GM12878 (cell line): ENCODE data around the gene CARD19. TPM values are rescaled to one million over a fixed set of nuclear protein-coding genes. Genes with fewer than 3 reads are reported as not detected.
A peak's percentile ranks its signal among the peaks of the same experiment; 100 is the strongest.

ENCODE experiments used
- BHLHE40 ChIP-seq, 2 experiments: fragments of 450-650 bp in 1 of 2; IDR thresholded peaks; 2 replicates each; pipeline ENCODE4 v1.6.1; 2011 to 2017; ENCODE audit warnings: low read depth in 2 of 2, borderline replicate concordance in 1 of 2, improper control_type of control experiment in 1 of 2, low read length in 1 of 2, mild to moderate bottlenecking in 1 of 2
- CBX5 ChIP-seq: sonication (generic); IDR thresholded peaks from 2 replicates; pipeline ENCODE4 v1.6.1; 2016; ENCODE audit warnings: low read depth, moderate library complexity, mild to moderate bottlenecking, inconsistent platforms
- HDGF ChIP-seq: fragments of 450-650 bp; IDR thresholded peaks from 2 replicates; pipeline ENCODE4 v1.6.1; 2016; ENCODE audit warnings: antibody characterized with exemption
- KLF5 ChIP-seq: fragments of 450-650 bp; IDR thresholded peaks from 2 replicates; pipeline ENCODE4 v1.6.1; 2014; ENCODE audit warnings: mild to moderate bottlenecking; ENCODE audit not compliant: partially characterized antibody
- LARP7 ChIP-seq: fragments of 450-650 bp; IDR thresholded peaks from 2 replicates; pipeline ENCODE4 v1.6.1; 2017; ENCODE audit warnings: mild to moderate bottlenecking
- MEF2B ChIP-seq: fragments of 450-650 bp; IDR thresholded peaks from 2 replicates; pipeline ENCODE4 v1.6.1; 2018; ENCODE audit warnings: mild to moderate bottlenecking, moderate library complexity; ENCODE audit not compliant: partially characterized antibody, poor library complexity, severe bottlenecking
- RAD51 ChIP-seq: fragments of 450-650 bp; IDR thresholded peaks from 2 replicates; pipeline ENCODE4 v1.6.1; 2016; ENCODE audit warnings: moderate library complexity, mild to moderate bottlenecking, inconsistent platforms
- SMAD5 ChIP-seq: IDR thresholded peaks from 2 replicates; pipeline ENCODE4 v1.6.1; 2016; ENCODE audit warnings: antibody characterized with exemption, low read depth
- SREBF1 ChIP-seq: IDR thresholded peaks from 2 replicates; pipeline ENCODE4 v1.6.1; 2012; ENCODE audit warnings: mild to moderate bottlenecking, low read length
- SUPT20H ChIP-seq: IDR thresholded peaks from 2 replicates; pipeline ENCODE4 v1.6.1; 2011; ENCODE audit warnings: low read depth, mild to moderate bottlenecking, low read length, moderate library complexity, borderline replicate concordance; ENCODE audit not compliant: control insufficient read depth
- TARDBP ChIP-seq: IDR thresholded peaks from 2 replicates; pipeline ENCODE4 v1.6.1; 2016; ENCODE audit warnings: borderline replicate concordance
- ZNF622 ChIP-seq: fragments of 450-650 bp; IDR thresholded peaks from 2 replicates; pipeline ENCODE4 v1.6.1; 2017; ENCODE audit warnings: mild to moderate bottlenecking, inconsistent platforms
- polyA plus RNA-seq, 11 experiments: library from polyadenylated mRNA; depleted of rRNA in 4 of 11; unstranded in 6 of 11; stranded (reverse) in 5 of 11; fragments of >200 nt; fragmentation: Nextera tagmentation in 4 of 11; fragmentation: Illumina TruSeq in 1 of 11; extraction: Ambion mirVana in 4 of 11; extraction: Trizol in 1 of 11; gene quantifications; 1 replicate in 1 of 11; 2 replicates in 10 of 11; pipeline versions ENCODE4 v1.2.1 to v1.2.3, GENCODE V29; 2011 to 2016; ENCODE audit warnings: inconsistent platforms in 2 of 11, missing spikeins in 2 of 11, low read depth in 1 of 11
- total RNA-seq, 4 experiments: library from RNA; depleted of rRNA in 3 of 4; stranded (reverse); fragments of >200 nt in 3 of 4; fragmentation: Illumina TruSeq in 1 of 4; extraction: Trizol in 1 of 4; gene quantifications; 2 replicates each; pipeline versions ENCODE4 v1.2.1 to v1.2.3, GENCODE V29; 2013 to 2021
- TF ChIP-seq, protein P1 (sequence below): fragments of 450-650 bp; IDR thresholded peaks from 2 replicates; pipeline ENCODE4 v1.6.1; 2017; ENCODE audit warnings: antibody characterized with exemption, mild to moderate bottlenecking, moderate library complexity
- TF ChIP-seq, protein P2 (sequence below), 3 experiments: IDR thresholded peaks in 2 of 3; conservative IDR thresholded peaks in 1 of 3; 2 replicates each; pipeline ENCODE4 v1.5.1; 2011; ENCODE audit warnings: low read depth in 3 of 3, low read length in 3 of 3, mild to moderate bottlenecking in 3 of 3, control low read depth in 2 of 3, moderate library complexity in 2 of 3, inconsistent platforms in 1 of 3, mixed read lengths in 1 of 3; ENCODE audit not compliant: control insufficient read depth in 2 of 3, insufficient read depth in 1 of 3; ENCODE audit errors: extremely low read depth in 1 of 3
- TF ChIP-seq, protein P3 (sequence below): fragments of 450-650 bp; formaldehyde crosslinking; IDR thresholded peaks from 2 replicates; pipeline ENCODE4 v1.4.0; 2020; ENCODE audit warnings: mild to moderate bottlenecking, moderate library complexity
- TF ChIP-seq, protein P4 (sequence below): IDR thresholded peaks from 2 replicates; pipeline ENCODE4 v1.6.1; 2011; ENCODE audit warnings: low read depth, mild to moderate bottlenecking, low read length, moderate library complexity, borderline replicate concordance; ENCODE audit errors: extremely low read depth

The CARD19 gene
- total and polyA plus RNA-seq, 10 of the 15 experiments (the other 5 are each of a cell fraction or from before 2014, with no cell fraction given) = 0.61 to 41.6 (median 19.9) TPM

DNA sequence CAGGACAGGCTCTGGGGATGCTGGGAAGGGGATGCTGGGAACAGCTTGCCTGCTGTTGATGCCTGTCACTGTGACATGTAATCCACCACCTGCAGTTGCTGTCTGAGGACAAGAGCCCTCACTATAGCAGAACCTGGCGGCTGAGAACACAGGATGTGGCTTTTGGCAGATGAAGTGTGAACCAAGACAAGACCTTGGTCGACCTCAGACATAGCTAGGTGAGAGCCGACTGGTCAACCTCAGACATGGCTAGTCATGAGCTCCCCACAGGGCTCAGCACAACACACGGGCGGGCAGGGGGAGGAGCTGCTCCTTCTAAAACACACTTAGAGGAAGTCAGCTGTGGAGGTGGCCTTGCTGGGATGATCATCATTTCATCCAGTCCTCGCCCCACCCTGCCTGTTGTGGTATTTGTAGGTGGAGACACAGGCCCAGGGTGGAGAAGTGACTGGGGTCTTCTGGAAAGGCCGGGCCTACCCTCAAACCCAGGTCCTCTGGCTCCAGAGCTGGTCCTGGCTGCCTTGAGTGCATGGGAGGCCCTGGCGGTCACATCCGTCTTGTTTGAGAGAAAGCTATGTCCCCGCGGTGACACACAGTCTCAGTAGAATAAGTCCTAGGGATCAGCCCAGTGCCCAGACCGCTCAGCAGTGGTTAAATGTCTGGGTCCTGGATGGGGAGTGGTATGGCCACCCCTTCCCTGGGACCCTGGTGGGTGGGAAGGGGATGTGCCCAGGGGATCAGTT is 31.5 kb upstream of the CARD19 start (continued):
- TF ChIP-seq, protein P1, sequence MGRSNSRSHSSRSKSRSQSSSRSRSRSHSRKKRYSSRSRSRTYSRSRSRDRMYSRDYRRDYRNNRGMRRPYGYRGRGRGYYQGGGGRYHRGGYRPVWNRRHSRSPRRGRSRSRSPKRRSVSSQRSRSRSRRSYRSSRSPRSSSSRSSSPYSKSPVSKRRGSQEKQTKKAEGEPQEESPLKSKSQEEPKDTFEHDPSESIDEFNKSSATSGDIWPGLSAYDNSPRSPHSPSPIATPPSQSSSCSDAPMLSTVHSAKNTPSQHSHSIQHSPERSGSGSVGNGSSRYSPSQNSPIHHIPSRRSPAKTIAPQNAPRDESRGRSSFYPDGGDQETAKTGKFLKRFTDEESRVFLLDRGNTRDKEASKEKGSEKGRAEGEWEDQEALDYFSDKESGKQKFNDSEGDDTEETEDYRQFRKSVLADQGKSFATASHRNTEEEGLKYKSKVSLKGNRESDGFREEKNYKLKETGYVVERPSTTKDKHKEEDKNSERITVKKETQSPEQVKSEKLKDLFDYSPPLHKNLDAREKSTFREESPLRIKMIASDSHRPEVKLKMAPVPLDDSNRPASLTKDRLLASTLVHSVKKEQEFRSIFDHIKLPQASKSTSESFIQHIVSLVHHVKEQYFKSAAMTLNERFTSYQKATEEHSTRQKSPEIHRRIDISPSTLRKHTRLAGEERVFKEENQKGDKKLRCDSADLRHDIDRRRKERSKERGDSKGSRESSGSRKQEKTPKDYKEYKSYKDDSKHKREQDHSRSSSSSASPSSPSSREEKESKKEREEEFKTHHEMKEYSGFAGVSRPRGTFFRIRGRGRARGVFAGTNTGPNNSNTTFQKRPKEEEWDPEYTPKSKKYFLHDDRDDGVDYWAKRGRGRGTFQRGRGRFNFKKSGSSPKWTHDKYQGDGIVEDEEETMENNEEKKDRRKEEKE = no peak
- TF ChIP-seq LARP7 (no peak), TARDBP (peak; percentile 77; the same call in 1 of the 2 replicates), BHLHE40 (IDR thresholded peaks at IDR 0.05; ENCODE audit: borderline replicate concordance in 1 of 2, low read depth in 2 of 2, low read length in 1 of 2) (peak; percentile 83 to 89; a peak in 3 of 4 replicates), RAD51 (peak; percentile 77), SREBF1 (no peak), CBX5 (no peak), ZNF622 (no peak), SMAD5 (peak; percentile 72; the same call in 1 of the 2 replicates), KLF5 (peak; percentile 81), MEF2B (peak; percentile 81), SUPT20H (no peak), HDGF (peak; percentile 91; the same call in 1 of the 2 replicates)
- TF ChIP-seq, protein P2, sequence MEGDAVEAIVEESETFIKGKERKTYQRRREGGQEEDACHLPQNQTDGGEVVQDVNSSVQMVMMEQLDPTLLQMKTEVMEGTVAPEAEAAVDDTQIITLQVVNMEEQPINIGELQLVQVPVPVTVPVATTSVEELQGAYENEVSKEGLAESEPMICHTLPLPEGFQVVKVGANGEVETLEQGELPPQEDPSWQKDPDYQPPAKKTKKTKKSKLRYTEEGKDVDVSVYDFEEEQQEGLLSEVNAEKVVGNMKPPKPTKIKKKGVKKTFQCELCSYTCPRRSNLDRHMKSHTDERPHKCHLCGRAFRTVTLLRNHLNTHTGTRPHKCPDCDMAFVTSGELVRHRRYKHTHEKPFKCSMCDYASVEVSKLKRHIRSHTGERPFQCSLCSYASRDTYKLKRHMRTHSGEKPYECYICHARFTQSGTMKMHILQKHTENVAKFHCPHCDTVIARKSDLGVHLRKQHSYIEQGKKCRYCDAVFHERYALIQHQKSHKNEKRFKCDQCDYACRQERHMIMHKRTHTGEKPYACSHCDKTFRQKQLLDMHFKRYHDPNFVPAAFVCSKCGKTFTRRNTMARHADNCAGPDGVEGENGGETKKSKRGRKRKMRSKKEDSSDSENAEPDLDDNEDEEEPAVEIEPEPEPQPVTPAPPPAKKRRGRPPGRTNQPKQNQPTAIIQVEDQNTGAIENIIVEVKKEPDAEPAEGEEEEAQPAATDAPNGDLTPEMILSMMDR (IDR thresholded peaks at IDR 0.05 in 2 of 3, conservative IDR thresholded peaks at IDR 0.05 in 1 of 3; ENCODE audit: control insufficient read depth in 2 of 3, extremely low read depth in 1 of 3, insufficient read depth in 1 of 3, low read depth in 3 of 3, low read length in 3 of 3) = no peak
- TF ChIP-seq, protein P3, sequence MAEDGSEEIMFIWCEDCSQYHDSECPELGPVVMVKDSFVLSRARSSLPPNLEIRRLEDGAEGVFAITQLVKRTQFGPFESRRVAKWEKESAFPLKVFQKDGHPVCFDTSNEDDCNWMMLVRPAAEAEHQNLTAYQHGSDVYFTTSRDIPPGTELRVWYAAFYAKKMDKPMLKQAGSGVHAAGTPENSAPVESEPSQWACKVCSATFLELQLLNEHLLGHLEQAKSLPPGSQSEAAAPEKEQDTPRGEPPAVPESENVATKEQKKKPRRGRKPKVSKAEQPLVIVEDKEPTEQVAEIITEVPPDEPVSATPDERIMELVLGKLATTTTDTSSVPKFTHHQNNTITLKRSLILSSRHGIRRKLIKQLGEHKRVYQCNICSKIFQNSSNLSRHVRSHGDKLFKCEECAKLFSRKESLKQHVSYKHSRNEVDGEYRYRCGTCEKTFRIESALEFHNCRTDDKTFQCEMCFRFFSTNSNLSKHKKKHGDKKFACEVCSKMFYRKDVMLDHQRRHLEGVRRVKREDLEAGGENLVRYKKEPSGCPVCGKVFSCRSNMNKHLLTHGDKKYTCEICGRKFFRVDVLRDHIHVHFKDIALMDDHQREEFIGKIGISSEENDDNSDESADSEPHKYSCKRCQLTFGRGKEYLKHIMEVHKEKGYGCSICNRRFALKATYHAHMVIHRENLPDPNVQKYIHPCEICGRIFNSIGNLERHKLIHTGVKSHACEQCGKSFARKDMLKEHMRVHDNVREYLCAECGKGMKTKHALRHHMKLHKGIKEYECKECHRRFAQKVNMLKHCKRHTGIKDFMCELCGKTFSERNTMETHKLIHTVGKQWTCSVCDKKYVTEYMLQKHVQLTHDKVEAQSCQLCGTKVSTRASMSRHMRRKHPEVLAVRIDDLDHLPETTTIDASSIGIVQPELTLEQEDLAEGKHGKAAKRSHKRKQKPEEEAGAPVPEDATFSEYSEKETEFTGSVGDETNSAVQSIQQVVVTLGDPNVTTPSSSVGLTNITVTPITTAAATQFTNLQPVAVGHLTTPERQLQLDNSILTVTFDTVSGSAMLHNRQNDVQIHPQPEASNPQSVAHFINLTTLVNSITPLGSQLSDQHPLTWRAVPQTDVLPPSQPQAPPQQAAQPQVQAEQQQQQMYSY (CRISPR knock-in tag) = no peak
- TF ChIP-seq, protein P4, sequence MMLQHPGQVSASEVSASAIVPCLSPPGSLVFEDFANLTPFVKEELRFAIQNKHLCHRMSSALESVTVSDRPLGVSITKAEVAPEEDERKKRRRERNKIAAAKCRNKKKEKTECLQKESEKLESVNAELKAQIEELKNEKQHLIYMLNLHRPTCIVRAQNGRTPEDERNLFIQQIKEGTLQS = no peak
